ENCODE results near the gene OAF. TPM values are rescaled to one million over a fixed set of nuclear protein-coding genes. Genes with fewer than 3 reads are reported as not detected.

The OAF gene
- total RNA-seq, result 32.7 and 39.5 TPM in 2 replicates

DNA sequence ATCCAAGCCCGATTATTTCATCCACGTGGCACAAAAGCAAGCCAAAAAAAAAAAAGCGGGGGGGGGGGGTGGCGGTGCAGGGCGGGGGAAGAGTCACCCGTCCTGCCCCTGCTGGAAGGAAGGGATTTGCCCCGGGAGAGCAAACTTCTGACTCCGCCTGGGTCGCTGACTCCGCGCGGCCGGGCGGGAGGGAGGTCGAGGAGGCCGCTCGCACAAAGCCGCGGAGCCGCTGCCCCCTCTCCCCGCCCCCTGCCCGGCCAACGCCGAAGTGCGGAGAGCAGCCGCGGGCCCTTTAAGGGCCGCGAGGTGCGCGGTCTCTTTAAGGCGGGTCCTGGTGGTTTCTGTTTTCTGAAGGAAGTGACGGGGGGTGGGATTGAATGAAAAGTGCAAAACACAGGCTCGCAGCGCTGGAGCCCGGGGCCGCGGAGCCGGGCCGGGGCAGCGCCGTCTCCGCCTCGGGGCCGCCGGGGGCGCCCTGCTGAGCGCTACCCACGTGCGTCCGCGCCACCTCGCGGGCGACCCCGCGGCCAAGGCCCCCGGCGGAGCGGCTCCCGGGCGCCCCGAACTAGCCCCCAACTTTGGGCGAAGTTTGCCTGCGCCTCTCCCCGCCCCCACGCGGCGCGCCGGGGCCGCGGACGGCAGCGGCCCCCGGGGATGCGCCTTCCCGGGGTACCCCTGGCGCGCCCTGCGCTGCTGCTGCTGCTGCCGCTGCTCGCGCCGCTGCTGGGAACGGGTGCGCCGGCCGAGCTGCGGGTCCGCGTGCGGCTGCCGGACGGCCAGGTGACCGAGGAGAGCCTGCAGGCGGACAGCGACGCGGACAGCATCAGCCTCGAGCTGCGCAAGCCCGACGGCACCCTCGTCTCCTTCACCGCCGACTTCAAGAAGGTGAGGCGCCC, at the start of gene OAF:
OAF (plus strand) TSS at position 407 of the 896 bp plus-strand sequence; CDS start at position 655, 248 bp downstream.

GRCh38 chr11:120239713-120240640, 29.1 kb downstream of the OAF start, which contains the start of gene POU2F3:
POU2F3 (plus strand) TSS chr11:120240140; CDS start chr11:120240344, 204 bp downstream.

Other genes with a start within 250 kb of the OAF start
- gene TRIM29, start 72.9 kb upstream of the OAF start, total RNA-seq, result 0.51 and 3.3 TPM in 2 replicates
- under 0.01 TPM in 1 of 2 replicates, not detected in the other for gene POU2F3, start 29.1 kb downstream of the OAF start, total RNA-seq
- gene TLCD5, start 114.3 kb downstream of the OAF start, total RNA-seq, result 14.0 and 15.8 TPM in 2 replicates
- gene ARHGEF12, start 125.4 kb downstream of the OAF start, total RNA-seq, result 86.1 and 160 TPM in 2 replicates

All from smooth muscle cell of the umbilical artery (primary cell).